ENCODE measurements around the gene TMTC2.
"Not testable (repeated sequence)": the region's sequence is repeated elsewhere in the genome, so short reads cannot be mapped to it uniquely, and the experiment has no call there.

Gene TMTC2

DNA sequence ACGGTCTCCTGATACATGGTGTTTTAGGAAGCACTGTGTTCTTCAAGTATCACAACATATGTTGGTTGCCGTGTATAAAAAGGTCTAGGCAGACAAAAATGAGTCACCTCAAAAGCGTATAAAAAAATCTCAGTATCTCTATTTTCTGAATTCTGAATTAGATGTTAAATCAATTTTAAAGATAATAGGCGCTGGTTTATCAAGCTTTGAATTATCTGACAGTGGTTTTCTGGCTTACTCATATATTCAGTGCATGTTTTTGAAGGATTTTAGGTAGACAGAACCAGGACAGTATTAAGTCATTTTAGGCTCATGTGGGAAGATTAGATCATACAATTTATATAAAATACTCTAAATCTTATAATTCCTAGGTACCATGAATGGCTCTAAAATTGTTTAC, 110.8 kb downstream of the TMTC2 start:
- DNase-seq = no peak

- DNase-seq = no peak
These were observed 113.5 kb downstream of the TMTC2 start for GRCh38 chr12:82800185-82800584.

DNA sequence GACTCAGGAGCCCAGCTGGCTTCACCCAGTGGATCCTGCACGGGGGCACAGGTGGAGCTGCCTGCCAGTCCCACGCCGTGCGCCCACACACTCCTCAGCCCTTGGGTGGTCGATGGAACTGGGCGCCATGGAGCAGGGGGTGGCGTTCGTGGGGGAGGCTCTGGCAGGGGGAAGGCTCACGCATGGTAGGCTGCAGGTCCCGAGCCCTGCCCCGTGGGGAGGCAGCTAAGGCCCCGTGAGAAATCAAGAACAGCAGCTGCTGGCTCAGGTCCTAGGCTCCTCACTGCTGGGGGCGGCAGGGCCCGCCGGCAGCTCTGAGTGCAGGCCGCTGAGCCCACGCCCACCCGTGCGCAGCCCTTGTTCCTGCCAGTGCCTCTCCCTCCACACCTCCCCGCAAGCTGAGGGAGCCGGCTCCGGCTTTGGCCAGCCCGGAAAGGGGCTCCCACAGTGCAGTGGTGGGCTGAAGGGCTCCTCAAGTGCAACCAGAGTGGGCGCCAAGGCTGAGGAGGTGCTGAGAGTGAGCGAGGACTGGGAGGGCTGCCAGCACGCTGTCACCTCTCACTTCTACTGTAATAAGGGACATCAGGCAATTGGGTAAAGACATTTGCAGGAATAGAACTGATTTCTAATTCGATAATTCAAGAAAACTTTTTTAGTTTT, 115.4 kb downstream of the TMTC2 start:
- no peak for DNase-seq

DNA sequence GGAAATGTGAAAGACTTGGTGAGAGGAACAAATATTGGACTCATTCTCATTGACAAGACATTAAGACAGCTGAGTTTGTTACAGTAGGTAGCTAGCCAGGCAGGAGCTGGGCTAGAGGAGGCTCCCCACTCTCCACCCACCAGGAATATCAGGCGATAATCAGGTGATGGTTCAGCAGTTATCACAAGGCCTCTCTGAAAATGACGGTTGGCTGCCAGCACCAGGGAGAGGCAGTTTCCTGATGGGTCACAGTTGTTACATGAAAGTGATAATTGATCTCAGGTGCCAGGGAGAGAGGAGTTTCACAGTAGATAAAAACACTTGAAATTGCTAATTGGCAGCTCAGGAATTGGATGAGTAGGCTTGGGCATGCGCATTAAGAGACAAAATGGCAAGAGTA, 116.5 kb downstream of the TMTC2 start:
- no peak for DNase-seq

DNA sequence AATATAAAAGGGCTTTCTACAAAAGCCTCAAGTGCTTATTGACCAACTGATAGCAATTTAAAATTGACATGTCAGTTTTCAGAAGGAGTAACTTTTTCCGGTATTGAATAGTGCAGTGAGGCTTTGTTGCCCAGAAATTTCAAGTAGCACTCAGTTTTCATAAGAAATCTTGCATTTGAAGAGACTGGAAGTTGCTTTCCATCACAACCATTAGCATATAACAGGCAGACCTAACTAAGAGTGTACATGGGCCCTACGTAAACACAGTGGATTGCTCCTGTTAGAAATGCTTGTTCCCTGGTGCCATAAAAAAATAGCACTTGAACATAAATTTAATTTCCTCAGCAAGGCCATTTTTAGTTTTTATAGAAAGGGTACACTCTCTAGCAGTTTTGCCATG, 117.9 kb downstream of the TMTC2 start:
- no peak for DNase-seq

DNA sequence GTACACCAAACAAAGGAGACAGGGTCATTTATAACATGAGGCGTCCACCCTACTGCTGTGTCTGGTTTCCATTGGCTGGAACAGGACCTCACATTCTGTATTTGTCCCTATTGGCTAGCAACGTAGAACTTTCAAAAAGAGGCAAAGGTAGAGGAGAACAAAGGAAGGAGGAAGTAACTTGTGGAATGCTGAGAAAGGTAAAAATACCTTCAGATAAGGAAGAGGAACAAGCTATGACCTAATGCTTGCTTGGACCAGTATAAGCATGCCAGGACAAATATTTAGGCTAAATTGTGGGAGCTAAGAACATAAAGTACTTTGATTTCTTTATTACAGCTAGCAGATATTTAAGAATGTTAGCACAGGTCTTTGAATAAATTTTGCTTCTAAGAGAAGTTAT, 118.3 kb downstream of the TMTC2 start:
- not testable (repeated sequence) for DNase-seq

- DNase-seq = no peak
These were observed 119.2 kb downstream of the TMTC2 start for GRCh38 chr12:82805812-82806497.

- DNase-seq = no peak
These were observed 120.5 kb downstream of the TMTC2 start for GRCh38 chr12:82807132-82807737.

DNA sequence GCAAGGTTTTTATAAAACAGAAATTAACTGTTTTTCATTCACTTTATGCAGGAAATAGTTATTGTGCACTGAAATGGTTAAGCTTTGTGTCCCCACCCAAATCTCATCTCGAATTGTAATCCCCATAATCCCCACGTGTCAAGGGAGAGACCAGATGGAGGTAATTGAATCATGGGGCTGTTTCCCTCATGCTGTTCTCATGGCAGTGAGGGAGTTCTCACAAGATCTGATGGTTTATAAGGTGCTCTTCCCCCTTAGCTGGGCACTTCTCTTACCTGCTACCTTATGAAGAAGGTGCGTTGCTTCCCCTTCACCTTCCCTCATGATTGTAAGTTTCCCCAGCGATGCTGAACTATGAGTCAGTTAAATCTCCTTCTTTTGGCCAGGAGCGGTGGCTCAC, 123.9 kb downstream of the TMTC2 start:
- DNase-seq = no peak

GRCh38 chr12:82817368-82817767, 130.7 kb downstream of the TMTC2 start:
- no peak for DNase-seq

DNA sequence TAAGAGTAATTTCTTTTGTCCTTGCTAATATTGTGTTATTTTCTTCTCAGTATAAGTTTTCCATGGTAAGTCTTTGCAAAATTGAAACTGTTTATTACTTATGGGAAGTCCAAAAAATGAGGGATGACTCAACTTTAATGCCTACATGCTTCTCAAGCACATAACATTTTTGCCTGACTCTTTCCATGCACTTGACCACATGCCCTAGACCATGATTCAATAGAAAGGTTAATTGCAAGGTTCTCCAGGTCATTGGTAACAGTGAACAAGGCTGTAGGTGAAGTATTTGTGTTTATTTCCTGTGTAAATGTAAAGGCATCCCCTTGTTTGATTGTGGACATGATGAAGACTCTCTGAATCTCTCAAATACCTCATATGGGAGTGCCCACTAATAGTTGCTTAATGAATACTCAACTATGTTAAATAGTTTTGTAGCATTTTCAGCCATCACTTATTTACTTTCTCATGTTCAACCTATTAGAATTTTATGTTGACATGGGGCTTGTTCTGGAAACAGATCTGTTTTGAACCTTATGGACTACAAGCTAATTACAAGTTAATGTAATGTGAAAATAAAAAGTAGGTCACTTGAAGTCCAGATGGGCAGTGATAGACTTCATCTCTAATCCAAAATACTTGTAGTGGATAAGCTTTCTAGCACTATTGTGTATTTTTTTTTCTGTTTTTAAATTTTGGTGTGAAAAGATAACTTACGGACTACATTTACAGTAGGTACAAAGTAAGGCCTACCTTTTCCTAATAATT, 131.7 kb downstream of the TMTC2 start:
- no peak for DNase-seq

DNA sequence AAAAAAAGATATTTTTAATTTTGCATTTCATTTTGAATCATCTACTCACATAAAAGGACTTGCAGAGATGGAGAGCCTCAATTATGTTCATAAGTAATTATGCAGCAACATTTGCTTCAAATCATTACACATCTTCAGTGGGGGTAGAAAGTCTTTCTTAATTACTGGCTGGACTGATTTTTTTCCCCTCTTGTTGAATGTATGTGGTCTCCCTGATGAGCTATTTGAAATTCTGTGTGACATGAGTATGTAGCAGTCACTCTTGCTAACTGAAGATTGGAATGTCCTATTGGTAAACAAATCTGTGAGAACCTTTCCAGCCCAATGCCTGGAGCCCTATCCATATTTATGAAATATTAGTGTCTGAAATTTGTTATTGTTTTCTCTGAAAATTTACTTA, 139.8 kb downstream of the TMTC2 start:
- no peak for DNase-seq

DNA sequence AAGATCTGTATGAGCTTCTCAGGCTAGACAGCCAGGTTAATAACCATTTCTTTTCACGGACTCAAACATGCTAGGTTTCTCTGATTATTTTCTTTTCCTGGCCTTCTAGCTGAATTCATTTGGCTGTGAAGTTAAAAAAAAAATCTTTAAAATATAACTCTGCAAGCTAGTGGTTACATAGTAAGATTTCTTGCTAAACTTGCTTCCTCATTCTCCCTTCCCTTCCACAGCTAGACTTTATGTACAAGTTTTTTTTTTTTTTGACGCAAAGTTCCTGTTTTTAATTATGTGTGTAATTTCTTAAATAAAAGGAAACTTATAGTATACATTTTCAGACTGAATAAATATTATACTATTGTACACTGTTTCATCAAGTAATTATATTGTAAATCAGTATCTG, 145.4 kb downstream of the TMTC2 start:
- no peak for DNase-seq

DNA sequence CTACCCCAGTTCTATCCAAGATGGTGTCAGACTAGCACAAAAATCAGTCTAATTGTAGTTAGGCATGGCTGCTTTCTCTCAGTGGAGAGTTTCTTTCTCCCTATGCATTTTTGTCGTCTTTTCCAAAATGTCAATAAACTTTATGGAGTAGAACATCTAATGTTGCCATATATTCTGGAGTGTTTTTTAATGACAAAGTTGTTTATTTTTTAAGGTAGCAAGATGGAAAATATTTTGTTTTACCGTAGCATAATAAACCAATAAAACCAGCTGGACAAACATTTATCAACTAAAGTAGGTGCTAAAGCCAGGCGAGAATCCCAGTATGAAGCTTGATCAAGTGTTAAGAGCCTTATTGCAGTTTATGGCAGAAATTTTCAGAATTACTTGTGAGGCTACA, 146.3 kb downstream of the TMTC2 start:
- no peak for DNase-seq

- DNase-seq = no peak
These were observed 146.8 kb downstream of the TMTC2 start for GRCh38 chr12:82833481-82833880.

DNA sequence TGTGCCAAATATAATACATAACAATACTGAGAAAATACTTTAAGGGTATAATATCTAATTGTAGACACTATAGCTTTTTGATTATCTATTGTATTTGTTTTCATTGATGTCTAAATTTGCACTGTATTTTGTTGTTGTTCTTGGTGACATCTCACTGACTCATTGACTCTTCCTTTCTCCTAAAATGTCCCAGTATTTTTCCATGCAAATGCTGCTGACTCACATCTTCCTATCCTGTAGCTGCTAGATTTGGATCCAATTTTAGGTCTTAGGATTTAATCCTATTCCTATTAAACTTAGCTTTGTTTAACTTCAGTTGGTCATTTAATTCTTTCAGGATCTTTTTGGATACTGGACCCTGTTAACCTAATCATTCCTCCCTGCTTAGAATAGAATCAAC, 148.5 kb downstream of the TMTC2 start:
- no peak for DNase-seq

DNA sequence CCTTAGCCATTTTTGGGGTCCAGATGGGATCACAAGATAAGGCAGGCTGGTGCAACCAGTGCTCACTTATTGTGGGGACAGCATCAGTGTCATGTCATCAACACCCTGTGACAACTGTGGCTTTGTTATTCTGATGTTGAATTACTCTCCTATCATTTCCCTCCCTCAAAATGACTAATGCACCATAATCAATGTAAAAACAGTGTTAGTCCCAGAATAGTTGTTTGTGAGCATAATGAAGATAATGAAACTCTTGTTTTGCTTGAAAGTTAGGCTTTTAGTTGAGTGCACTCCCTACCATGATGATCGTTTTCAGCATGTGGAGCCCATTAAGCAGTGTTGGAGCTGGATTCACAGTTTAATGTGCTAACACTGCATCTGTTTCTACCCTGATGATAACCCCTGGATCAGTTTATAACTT, 151.4 kb downstream of the TMTC2 start:
- no peak for DNase-seq

DNA sequence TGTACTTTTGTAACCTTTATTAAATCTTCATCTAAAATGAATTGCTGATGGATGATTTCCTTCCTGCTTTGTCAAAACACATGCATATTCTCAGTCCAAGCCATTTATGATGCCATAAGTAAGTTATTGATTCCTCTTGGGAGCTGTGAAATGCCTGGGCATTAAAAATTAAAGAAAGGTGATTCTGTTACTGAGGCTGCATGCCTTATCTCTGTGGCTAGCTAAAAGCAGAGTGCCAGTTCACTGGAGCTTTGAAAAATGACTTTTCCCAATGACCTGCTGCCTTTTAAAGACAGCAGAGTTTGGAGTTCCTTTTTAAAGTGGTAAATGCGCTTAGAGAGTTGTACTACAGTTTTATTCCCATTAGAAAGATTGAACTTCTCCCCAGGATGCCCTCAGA, 152.1 kb downstream of the TMTC2 start:
- DNase-seq = no peak

GRCh38 chr12:82839796-82840195, 153.1 kb downstream of the TMTC2 start:
- DNase-seq = no peak

DNA sequence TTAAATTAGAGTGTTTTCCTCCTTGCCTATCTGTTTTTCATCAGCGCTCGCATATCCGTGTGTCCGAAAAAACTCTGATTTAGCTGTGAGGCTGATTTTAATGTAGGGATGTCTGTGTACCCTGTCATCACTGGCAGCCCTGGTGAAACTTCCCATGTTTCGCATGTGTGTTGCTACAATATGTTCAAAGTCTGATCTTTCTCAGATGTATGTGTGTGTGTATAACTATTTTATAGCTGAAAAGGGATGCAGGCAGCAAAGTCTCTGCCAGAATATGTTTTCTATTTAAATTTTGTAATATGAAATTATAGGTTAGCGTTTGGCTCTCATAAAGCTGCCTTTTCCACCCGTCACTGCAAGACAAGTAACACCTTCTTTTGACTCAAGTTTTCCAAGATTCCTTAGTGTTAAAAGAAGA, 154.8 kb downstream of the TMTC2 start:
- DNase-seq = no peak

- DNase-seq = no peak
These were observed 155.8 kb downstream of the TMTC2 start for GRCh38 chr12:82842480-82842879.

GRCh38 chr12:82845076-82845475, 158.4 kb downstream of the TMTC2 start:
- not testable (repeated sequence) for DNase-seq

GRCh38 chr12:82848845-82849244, 162.1 kb downstream of the TMTC2 start:
- no peak for DNase-seq

- DNase-seq = no peak
These were observed 165.8 kb downstream of the TMTC2 start for GRCh38 chr12:82852529-82852928.

Data from CD4-positive, alpha-beta T cell treated with Interleukin-17A for 1 hour (primary cell).